GM12878 (cell line): ENCODE measurements around the gene IMP3. TPM values are rescaled to one million over a fixed set of nuclear protein-coding genes. Genes with fewer than 3 reads are reported as not detected.

Experiments used
- ATAC-seq: fragments of 200-7000 bp; cut with Tn5 transposase; 3 replicates; pipeline ENCODE4 v1.9.1; 2020; ENCODE audit warnings: mild to moderate bottlenecking, moderate library complexity
- BruUV-seq: library from RNA; stranded (reverse); fragments of 400-500 nt; replicated peaks from 2 replicates; lab custom pipeline; 2021; lab: Mats Ljungman, UMichigan
- CTCF ChIA-PET: fragments of 300-600 bp; sonication (Branson Sonifier 250); formaldehyde crosslinking; extraction: SDS; loops from one replicate; lab custom pipeline; 2021; ENCODE audit warnings: inconsistent platforms; lab: Yijun Ruan, JAX
- POLR2A ChIA-PET: fragments of 350-600 bp; formaldehyde crosslinking; extraction: SDS; loops from one replicate; lab custom pipeline; 2021; ENCODE audit warnings: inconsistent platforms; lab: Charles Lee
- RAD21 ChIA-PET: fragments of 300-600 bp; sonication (Branson Sonifier 250); formaldehyde crosslinking; loops from one replicate; lab custom pipeline; 2023; ENCODE audit warnings: antibody characterized with exemption; ENCODE audit not compliant: unreplicated experiment; lab: Charles Lee
- SMC1A ChIA-PET: fragments of 300-600 bp; sonication (Branson Sonifier 250); formaldehyde crosslinking; loops from one replicate; lab custom pipeline; 2023; ENCODE audit not compliant: unreplicated experiment, uncharacterized antibody; lab: Charles Lee
- DNase-seq: peaks from one replicate; pipeline ENCODE4 v3.0.0-alpha.2; 2011; ENCODE audit warnings: low read depth, low spot score
- FAIRE-seq: peaks from 3 replicates; lab custom pipeline; 2011; peaks lifted over from hg19 to GRCh38; lab: Jason Lieb, UNC
- H2AFZ ChIP-seq: 2 replicates; pipeline ENCODE4 v1.6.0; 2011; ENCODE audit warnings: low read depth, low read length, control low read depth; ENCODE audit not compliant: control insufficient read depth
- H3K27ac ChIP-seq: 2 replicates; pipeline ENCODE4 v1.5.1; 2011; ENCODE audit warnings: control low read depth; ENCODE audit not compliant: control insufficient read depth, insufficient read depth
- H3K27me3 ChIP-seq, 2 experiments: replicated peaks in 1 of 2; 2 replicates each; pipeline versions ENCODE4 v1.6.0 to v1.6.1; 2011; ENCODE audit warnings: low read length in 1 of 2; ENCODE audit not compliant: control insufficient read depth in 2 of 2, insufficient read depth in 2 of 2
- H3K36me3 ChIP-seq, 2 experiments: 2 replicates each; pipeline ENCODE4 v1.5.1; 2011; ENCODE audit warnings: low read length in 1 of 2; ENCODE audit not compliant: control insufficient read depth in 2 of 2, insufficient read depth in 2 of 2
- H3K4me1 ChIP-seq: 2 replicates; pipeline ENCODE4 v1.6.1; 2011; ENCODE audit warnings: mild to moderate bottlenecking, low read length, moderate library complexity, mixed read lengths; ENCODE audit not compliant: control insufficient read depth, insufficient read depth
- H3K4me2 ChIP-seq: 2 replicates; pipeline ENCODE4 v1.6.0; 2011; ENCODE audit warnings: control low read depth; ENCODE audit not compliant: control insufficient read depth, insufficient read depth
- H3K4me3 ChIP-seq: fragments of 200-600 bp; sonication (generic); 2 replicates; pipeline ENCODE4 v1.5.1; 2016
- H3K79me2 ChIP-seq: 2 replicates; pipeline ENCODE4 v1.6.0; 2011; ENCODE audit warnings: low read length; ENCODE audit not compliant: control insufficient read depth, insufficient read depth
- H3K9ac ChIP-seq: 2 replicates; pipeline ENCODE4 v1.8.0; 2011; ENCODE audit warnings: low read length, control low read depth, mixed read lengths; ENCODE audit not compliant: control insufficient read depth, insufficient read depth
- H3K9me3 ChIP-seq: replicated peaks from 3 replicates; pipeline ENCODE4 v1.5.1; 2011; ENCODE audit warnings: mild to moderate bottlenecking, low read length; ENCODE audit not compliant: control insufficient read depth, insufficient read depth
- H4K20me1 ChIP-seq: 2 replicates; pipeline ENCODE4 v1.6.0; 2011; ENCODE audit not compliant: control insufficient read depth, insufficient read depth
- ASH2L ChIP-seq: fragments of 300-600, 200-600 bp; sonication (generic); IDR thresholded peaks from 2 replicates; pipeline ENCODE4 v1.6.1; 2017; ENCODE audit warnings: low read depth, mild to moderate bottlenecking, borderline replicate concordance
- CBX5 ChIP-seq: sonication (generic); IDR thresholded peaks from 2 replicates; pipeline ENCODE4 v1.6.1; 2016; ENCODE audit warnings: low read depth, moderate library complexity, mild to moderate bottlenecking, inconsistent platforms
- CHD4 ChIP-seq: fragments of 200-600 bp; sonication (generic); IDR thresholded peaks from 2 replicates; pipeline ENCODE4 v1.6.1; 2016; ENCODE audit warnings: mild to moderate bottlenecking
- MEF2B ChIP-seq: fragments of 450-650 bp; IDR thresholded peaks from 2 replicates; pipeline ENCODE4 v1.6.1; 2018; ENCODE audit warnings: mild to moderate bottlenecking, moderate library complexity; ENCODE audit not compliant: partially characterized antibody, poor library complexity, severe bottlenecking
- NFIC ChIP-seq: IDR thresholded peaks from 2 replicates; pipeline ENCODE4 v1.6.1; 2012; ENCODE audit warnings: low read depth, mild to moderate bottlenecking, inconsistent platforms, low read length, moderate library complexity
- RCOR1 ChIP-seq: conservative IDR thresholded peaks from 2 replicates; pipeline ENCODE4 v1.6.1; 2012; ENCODE audit warnings: low read depth, low read length, improper control_type of control experiment
- SMC3 ChIP-seq: IDR thresholded peaks from 2 replicates; pipeline ENCODE4 v1.6.1; 2011; ENCODE audit warnings: low read length, improper control_type of control experiment, borderline replicate concordance
- SPI1 ChIP-seq: IDR thresholded peaks from 2 replicates; pipeline ENCODE4 v1.6.1; 2011; ENCODE audit warnings: low read depth, mild to moderate bottlenecking, low read length, moderate library complexity, borderline replicate concordance; ENCODE audit not compliant: insufficient read depth
- STAT1 ChIP-seq: fragments of 450-650 bp; conservative IDR thresholded peaks from 2 replicates; pipeline ENCODE4 v1.6.1; 2014; ENCODE audit warnings: antibody characterized with exemption, mild to moderate bottlenecking
- TARDBP ChIP-seq: IDR thresholded peaks from 2 replicates; pipeline ENCODE4 v1.6.1; 2016; ENCODE audit warnings: borderline replicate concordance
- TCF12 ChIP-seq: IDR thresholded peaks from 2 replicates; pipeline ENCODE4 v1.6.1; 2011; ENCODE audit warnings: low read depth, mild to moderate bottlenecking, low read length
- YBX1 ChIP-seq: fragments of 450-650 bp; IDR thresholded peaks from 2 replicates; pipeline ENCODE4 v1.6.1; 2016; ENCODE audit warnings: antibody characterized with exemption
- ZNF24 ChIP-seq: fragments of 450-650 bp; IDR thresholded peaks from 2 replicates; pipeline ENCODE4 v1.6.1; 2017; ENCODE audit warnings: antibody characterized with exemption, mild to moderate bottlenecking
- WGBS: methylation state at CpG from one replicate; pipeline ENCODE4 v1.1.6; 2016; ENCODE audit warnings: low lambda C conversion rate; ENCODE audit not compliant: insufficient replicate concordance, insufficient coverage; ENCODE audit errors: missing lambda C conversion rate; 5-methylcytosine and 5-hydroxymethylcytosine counted together
- in situ Hi-C: fragments of 300-500 bp; cut with MboI; formaldehyde crosslinking; loops from 9 replicates; pipeline ENCODE4 v1.14.3; 2018; ENCODE audit warnings: mixed read lengths
- intact Hi-C: fragments of 100-400 bp; cut with micrococcal nuclease; formaldehyde crosslinking; loops from one replicate; pipeline ENCODE4 v1.14.2; 2022; ENCODE audit not compliant: unreplicated experiment
- polyA plus RNA-seq, 11 experiments: library from polyadenylated mRNA; depleted of rRNA in 4 of 11; unstranded in 6 of 11; stranded (reverse) in 5 of 11; fragments of >200 nt; fragmentation: Nextera tagmentation in 4 of 11; fragmentation: Illumina TruSeq in 1 of 11; extraction: Ambion mirVana in 4 of 11; extraction: Trizol in 1 of 11; gene quantifications; 1 replicate in 1 of 11; 2 replicates in 10 of 11; pipeline versions ENCODE4 v1.2.1 to v1.2.3, GENCODE V29; 2011 to 2016; ENCODE audit warnings: inconsistent platforms in 2 of 11, missing spikeins in 2 of 11, low read depth in 1 of 11
- total RNA-seq, 4 experiments: library from RNA; depleted of rRNA in 3 of 4; stranded (reverse); fragments of >200 nt in 3 of 4; fragmentation: Illumina TruSeq in 1 of 4; extraction: Trizol in 1 of 4; gene quantifications; 2 replicates each; pipeline versions ENCODE4 v1.2.1 to v1.2.3, GENCODE V29; 2013 to 2021
- TF ChIP-seq, protein P1 (sequence below): IDR thresholded peaks from 2 replicates; pipeline ENCODE4 v1.6.1; 2012; ENCODE audit warnings: low read length, inconsistent platforms
- TF ChIP-seq, protein P2 (sequence below): IDR thresholded peaks from 2 replicates; pipeline ENCODE4 v1.6.1; 2011; ENCODE audit warnings: low read depth, mild to moderate bottlenecking, low read length, moderate library complexity, borderline replicate concordance; ENCODE audit errors: extremely low read depth
- TF ChIP-seq, protein P3 (sequence below): fragments of 450-650 bp; IDR thresholded peaks from 2 replicates; pipeline ENCODE4 v1.6.1; 2017; ENCODE audit warnings: antibody characterized with exemption, mild to moderate bottlenecking, moderate library complexity

IMP3 gene
- total and polyA plus RNA-seq, 10 of the 15 experiments (the other 5 are each of a cell fraction or from before 2014, with no cell fraction given) = 13.3 to 208 (median 85.2) TPM

DNA sequence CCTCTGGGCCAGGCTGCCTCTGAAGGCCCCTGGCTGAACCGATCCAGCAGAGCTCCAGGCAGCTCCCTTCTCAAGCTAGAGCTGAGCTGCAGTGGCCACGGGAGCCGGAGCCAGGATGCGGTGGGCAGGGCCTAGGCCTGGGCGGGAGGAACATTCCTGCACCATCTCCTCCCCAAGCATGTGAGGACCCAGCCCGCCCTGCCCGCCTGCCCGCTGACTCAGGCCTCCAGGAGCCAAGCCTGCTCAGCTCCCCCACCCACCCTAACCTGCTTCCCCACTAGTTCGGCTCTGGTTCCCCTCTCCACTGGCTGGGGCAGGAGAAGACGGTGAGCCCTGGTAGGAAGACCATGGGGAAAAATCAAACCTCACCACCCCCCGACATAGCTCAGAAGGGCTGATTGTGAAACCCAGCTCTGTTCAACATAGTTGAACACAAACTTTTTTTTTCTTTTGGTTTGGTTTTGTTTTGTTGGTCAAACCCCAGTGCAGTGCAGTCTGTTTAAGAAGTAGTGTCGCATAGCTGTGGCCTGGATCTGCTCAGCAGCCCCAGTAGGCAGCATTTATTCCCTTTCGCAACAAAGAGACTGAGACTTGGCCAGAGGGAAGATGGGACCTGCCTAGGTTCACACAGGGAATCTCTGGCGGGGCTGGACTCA, 21.2 kb upstream of the IMP3 start:
- H3K4me1 ChIP-seq = no peaks in the 10 kb centered on the region; the same call in 1 of the 2 replicates
- H3K36me3 ChIP-seq = no peaks in the 10 kb centered on the region
- no peak overlapping the region for H3K4me3 ChIP-seq
- no peak overlapping the region for H2AFZ ChIP-seq
- H3K79me2 ChIP-seq = no peaks in the 10 kb centered on the region
- POLR2A ChIA-PET = interaction anchor here (0.6 to 1.3 kb wide), 3 partner anchors 14 to 53 kb away, joined by 3 to 4 read pairs (median 4); no protein-coding TSS in a partner anchor
- ATAC-seq = no peak
- no peak overlapping the region for H3K27ac ChIP-seq
- no peak overlapping the region for H3K4me2 ChIP-seq
- no peak for FAIRE-seq
- no TSS peak for BruUV-seq
- RAD21 ChIA-PET = no interaction called here
- SMC1A ChIA-PET = interaction anchor here (0.9 to 1.8 kb wide), 2 partner anchors 20 to 21 kb away, joined by 3 to 4 read pairs; partner anchors contain the start of gene IMP3
- TF ChIP-seq ZNF24 (no peak), NFIC (no peak), TARDBP (no peak), SPI1 (no peak), STAT1 (no peak), RCOR1 (no peak), CHD4 (no peak), SMC3 (no peak), YBX1 (no peak), MEF2B (no peak), CBX5 (no peak), ASH2L (no peak), TCF12 (no peak)
- TF ChIP-seq, protein P1, sequence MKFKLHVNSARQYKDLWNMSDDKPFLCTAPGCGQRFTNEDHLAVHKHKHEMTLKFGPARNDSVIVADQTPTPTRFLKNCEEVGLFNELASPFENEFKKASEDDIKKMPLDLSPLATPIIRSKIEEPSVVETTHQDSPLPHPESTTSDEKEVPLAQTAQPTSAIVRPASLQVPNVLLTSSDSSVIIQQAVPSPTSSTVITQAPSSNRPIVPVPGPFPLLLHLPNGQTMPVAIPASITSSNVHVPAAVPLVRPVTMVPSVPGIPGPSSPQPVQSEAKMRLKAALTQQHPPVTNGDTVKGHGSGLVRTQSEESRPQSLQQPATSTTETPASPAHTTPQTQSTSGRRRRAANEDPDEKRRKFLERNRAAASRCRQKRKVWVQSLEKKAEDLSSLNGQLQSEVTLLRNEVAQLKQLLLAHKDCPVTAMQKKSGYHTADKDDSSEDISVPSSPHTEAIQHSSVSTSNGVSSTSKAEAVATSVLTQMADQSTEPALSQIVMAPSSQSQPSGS = no peak
- TF ChIP-seq, protein P2, sequence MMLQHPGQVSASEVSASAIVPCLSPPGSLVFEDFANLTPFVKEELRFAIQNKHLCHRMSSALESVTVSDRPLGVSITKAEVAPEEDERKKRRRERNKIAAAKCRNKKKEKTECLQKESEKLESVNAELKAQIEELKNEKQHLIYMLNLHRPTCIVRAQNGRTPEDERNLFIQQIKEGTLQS = no peak
- TF ChIP-seq, protein P3, sequence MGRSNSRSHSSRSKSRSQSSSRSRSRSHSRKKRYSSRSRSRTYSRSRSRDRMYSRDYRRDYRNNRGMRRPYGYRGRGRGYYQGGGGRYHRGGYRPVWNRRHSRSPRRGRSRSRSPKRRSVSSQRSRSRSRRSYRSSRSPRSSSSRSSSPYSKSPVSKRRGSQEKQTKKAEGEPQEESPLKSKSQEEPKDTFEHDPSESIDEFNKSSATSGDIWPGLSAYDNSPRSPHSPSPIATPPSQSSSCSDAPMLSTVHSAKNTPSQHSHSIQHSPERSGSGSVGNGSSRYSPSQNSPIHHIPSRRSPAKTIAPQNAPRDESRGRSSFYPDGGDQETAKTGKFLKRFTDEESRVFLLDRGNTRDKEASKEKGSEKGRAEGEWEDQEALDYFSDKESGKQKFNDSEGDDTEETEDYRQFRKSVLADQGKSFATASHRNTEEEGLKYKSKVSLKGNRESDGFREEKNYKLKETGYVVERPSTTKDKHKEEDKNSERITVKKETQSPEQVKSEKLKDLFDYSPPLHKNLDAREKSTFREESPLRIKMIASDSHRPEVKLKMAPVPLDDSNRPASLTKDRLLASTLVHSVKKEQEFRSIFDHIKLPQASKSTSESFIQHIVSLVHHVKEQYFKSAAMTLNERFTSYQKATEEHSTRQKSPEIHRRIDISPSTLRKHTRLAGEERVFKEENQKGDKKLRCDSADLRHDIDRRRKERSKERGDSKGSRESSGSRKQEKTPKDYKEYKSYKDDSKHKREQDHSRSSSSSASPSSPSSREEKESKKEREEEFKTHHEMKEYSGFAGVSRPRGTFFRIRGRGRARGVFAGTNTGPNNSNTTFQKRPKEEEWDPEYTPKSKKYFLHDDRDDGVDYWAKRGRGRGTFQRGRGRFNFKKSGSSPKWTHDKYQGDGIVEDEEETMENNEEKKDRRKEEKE = no peak
- TF ChIP-seq, all 136 proteins: peak for 0
- no peaks in the 10 kb centered on the region for H3K27me3 ChIP-seq
- no peaks in the 10 kb centered on the region for H4K20me1 ChIP-seq
- H3K9me3 ChIP-seq = no peaks in the 10 kb centered on the region
- intact Hi-C loops = no loop called here
- WGBS = 68% methylated on average over 11 of the region's 14 CpGs
- CTCF ChIA-PET = interaction anchor here (0.6 to 1.0 kb wide), 2 partner anchors 21 to 256 kb away, joined by 3 to 4 read pairs; partner anchors contain the start of gene IMP3
- no peak overlapping the region for H3K9ac ChIP-seq
- DNase-seq = no peak
- in situ Hi-C loops = loop anchor here (25.0 kb wide), 1 partner anchor 649 kb away; the partner anchor contains the start of gene PPCDC
